Thoracic aorta endothelial cell (primary cell): ENCODE measurements around the gene ACAD11. TPM values are rescaled to one million over a fixed set of nuclear protein-coding genes. Genes with fewer than 3 reads are reported as not detected.

Source experiments
- total RNA-seq: library from RNA; depleted of rRNA; stranded (reverse); fragments of >200 nt; gene quantifications from 2 replicates; pipeline ENCODE4 v1.2.3, GENCODE V29; 2012

The ACAD11 gene, protein sequence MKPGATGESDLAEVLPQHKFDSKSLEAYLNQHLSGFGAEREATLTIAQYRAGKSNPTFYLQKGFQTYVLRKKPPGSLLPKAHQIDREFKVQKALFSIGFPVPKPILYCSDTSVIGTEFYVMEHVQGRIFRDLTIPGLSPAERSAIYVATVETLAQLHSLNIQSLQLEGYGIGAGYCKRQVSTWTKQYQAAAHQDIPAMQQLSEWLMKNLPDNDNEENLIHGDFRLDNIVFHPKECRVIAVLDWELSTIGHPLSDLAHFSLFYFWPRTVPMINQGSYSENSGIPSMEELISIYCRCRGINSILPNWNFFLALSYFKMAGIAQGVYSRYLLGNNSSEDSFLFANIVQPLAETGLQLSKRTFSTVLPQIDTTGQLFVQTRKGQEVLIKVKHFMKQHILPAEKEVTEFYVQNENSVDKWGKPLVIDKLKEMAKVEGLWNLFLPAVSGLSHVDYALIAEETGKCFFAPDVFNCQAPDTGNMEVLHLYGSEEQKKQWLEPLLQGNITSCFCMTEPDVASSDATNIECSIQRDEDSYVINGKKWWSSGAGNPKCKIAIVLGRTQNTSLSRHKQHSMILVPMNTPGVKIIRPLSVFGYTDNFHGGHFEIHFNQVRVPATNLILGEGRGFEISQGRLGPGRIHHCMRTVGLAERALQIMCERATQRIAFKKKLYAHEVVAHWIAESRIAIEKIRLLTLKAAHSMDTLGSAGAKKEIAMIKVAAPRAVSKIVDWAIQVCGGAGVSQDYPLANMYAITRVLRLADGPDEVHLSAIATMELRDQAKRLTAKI
- 20.6 and 21.1 TPM in 2 replicates for total RNA-seq

DNA sequence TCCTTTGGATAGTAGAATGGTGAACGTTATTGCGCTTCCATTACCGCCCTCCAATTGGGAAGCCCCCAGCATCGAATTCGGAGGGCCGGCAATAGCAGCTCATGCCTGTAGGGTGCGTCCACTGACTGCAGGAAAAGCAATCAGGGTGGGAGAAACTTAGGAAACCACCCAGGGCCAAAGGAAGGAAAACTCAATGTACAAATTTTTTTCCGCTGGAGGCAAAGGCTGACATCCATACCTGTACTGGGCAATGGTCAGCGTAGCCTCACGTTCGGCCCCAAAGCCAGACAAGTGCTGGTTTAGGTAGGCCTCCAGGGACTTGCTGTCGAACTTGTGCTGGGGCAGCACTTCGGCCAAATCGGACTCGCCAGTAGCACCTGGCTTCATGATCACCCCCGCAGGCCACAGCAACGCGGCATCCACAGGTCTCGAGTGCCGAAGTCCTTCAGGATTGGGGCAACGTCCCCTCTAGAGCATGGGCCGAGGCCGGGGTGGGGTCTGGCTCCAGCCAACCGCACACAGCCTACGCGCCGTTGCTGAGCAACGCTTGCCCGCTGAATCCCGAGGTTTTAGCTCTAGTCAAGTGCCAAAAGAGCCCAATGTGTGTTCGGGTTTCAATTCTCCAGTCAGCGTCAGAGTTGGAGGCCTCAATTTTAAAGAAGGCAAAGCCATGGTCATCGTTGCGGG is at the start of gene ACAD11:
Gene ACAD11, minus strand, starts transcription at position 445 of the 687 bp plus-strand sequence. Its CDS starts 58 bp downstream, at position 387.

DNA sequence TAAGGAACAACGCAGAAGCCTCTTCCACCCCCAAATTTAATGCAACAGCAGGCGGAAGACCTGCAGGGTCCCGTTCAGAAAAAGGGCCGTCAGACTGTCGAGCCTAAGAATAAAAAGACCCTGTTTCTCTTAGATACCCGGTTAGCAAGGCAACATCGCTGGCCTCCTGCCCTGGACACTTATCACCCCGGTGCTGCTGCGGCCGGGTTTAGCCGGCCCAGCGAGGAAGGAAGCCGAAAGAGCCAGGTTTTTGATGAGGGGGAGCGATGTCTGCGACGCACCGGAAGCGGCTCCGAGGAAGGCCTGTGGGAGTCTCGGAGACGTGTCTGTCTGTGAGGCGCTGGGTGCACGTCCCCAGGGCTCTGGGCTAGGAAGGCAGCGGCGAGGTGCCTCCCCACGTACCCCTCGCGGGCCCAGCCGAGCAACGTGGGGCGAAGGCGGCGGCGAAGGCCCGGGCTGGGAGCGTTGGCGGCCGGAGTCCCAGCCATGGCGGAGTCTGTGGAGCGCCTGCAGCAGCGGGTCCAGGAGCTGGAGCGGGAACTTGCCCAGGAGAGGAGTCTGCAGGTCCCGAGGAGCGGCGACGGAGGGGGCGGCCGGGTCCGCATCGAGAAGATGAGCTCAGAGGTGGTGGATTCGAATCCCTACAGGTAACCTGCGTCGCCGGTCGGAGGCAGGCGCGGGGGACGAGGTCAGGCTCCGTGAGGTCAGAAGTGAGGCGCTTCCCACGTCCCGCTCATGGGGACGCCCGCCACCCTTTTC is 622 bp upstream of the ACAD11 start, which contains the start of gene UBA5:
Gene UBA5, plus strand, starts transcription at position 278 of the 759 bp plus-strand sequence. Its CDS starts 209 bp downstream, at position 487.

DNA sequence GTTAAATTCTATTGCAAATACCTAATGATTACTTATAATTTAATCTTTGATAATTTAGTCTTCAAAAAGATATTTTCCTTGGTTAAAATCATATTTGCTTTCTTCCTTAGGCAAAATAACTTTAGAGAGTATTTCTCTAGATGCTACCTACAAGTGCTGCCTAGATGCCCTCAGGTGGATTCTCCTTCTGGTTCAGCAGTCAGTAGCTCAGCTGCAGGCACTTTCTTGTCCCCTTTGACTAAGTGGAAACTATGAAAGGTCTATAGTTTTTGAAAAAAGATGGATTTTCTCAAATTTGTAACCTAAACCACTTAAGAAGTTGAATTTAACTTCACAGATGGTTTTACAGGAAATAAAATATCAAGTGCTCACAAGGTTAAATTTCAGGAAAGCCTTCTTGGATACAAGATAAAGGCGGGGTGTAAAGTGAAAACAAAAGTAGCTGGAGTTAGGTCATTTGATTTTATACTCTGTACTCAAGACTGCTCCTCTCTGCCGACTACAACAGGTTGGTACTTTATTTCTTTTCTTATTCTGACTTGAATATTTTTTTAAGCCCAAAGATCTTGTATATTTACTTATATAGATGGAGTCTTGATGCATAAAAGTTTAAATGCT is 62.7 kb downstream of the ACAD11 start, which contains the start of gene ACKR4:
Gene ACKR4, plus strand, starts transcription at position 455 of the 618 bp plus-strand sequence. CDS start 3,128 bp downstream, outside the sequence.

Other genes starting within 250 kb of the ACAD11 start
- 125 and 134 TPM in 2 replicates for gene DNAJC13, start 242.3 kb downstream of the ACAD11 start, total RNA-seq
- gene ACKR4, start 62.5 kb downstream of the ACAD11 start, total RNA-seq = 1.0 and 4.0 TPM in 2 replicates
- 36.8 and 49.1 TPM in 2 replicates for gene UBA5, start 520 bp upstream of the ACAD11 start, total RNA-seq
- 46.5 and 55.2 TPM in 2 replicates for gene NPHP3, start 62.6 kb upstream of the ACAD11 start, total RNA-seq